ENCODE results near the gene SAPCD1. TPM values are rescaled to one million over a fixed set of nuclear protein-coding genes. Genes with fewer than 3 reads are reported as not detected.

SAPCD1 gene
- polyA plus RNA-seq (2014; cell fraction: cytosol; rRNA removed), result 1.3 and 2.3 TPM in 2 replicates
- polyA plus RNA-seq (2014; cell fraction: nucleus; rRNA removed), result 35.2 and 55.1 TPM in 2 replicates

DNA sequence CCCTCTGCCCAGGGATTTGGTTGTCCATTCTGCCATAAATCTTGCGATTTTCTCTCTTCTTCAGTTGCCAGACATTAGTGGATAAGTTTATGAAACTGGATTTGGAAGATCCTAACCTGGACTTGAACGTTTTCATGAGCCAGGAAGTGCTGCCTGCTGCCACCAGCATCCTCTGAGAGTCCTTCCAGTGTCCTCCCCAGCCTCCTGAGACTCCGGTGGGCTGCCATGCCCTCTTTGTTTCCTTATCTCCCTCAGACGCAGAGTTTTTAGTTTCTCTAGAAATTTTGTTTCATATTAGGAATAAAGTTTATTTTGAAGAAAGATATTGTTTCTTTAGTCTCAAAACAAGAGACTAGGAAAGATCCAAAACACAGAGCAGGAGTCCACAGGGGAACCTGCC lies at the start of gene SAPCD1:
SAPCD1 (plus strand) TSS at position 301 of the 400 bp plus-strand sequence. CDS start 399 bp downstream, outside the sequence.
- DNase-seq (ENCODE audit: low spot score), result no peak

DNA sequence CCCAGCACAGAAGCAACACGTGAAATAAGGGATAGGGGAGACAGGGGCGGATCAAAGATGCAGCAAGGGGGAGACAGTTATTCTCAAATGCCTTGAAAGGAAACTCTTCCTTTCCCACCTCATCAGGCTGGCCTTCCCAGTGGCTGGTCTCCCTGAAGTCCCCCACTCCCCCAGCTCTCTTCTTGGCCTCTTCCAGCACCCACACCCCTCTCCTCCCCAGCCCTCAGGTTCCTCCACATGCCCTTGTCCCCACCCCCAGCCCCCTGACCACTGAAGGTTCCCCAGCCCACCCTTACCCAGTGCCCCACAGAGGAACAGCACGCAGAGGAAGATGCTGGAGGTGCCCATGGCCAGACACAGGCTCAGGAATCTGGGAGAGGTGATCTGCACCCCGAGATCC lies 49.0 kb upstream of the SAPCD1 start:
- no peak for DNase-seq (ENCODE audit: low spot score)

DNA sequence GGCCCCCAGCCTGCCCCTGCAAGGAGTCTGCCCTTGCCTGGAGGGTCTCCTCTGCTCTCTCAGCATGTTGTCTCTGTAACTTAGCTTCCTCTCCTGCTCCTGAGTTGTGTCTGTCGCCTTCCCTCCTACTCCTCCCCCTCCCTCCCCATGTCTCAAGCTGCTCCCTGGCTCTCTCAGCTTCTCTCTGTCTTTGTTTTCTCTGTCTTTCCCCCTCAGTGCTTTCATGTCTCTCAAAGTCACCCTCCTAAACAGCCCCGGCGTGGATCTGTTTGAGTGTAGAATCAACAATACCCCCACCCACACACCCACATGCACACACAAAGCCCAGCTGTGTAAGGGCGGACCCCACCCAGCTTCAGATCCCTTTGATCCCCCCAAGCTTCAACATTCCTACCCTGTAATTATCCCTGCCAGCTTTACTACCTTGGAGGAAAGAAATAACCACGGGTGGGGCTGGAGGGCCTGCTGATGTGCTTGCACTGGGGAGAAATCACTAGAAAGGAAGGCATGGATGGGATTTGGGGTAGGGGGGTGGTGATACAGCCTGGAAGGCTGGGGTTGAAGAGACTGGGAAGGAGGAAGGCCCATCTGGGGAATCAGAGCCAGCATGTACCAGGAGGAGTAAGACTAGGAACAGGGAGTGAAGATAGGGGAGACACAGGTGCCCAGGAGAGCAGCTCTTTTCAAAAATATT lies 48.3 kb upstream of the SAPCD1 start:
- DNase-seq (ENCODE audit: low spot score), result no peak

DNA sequence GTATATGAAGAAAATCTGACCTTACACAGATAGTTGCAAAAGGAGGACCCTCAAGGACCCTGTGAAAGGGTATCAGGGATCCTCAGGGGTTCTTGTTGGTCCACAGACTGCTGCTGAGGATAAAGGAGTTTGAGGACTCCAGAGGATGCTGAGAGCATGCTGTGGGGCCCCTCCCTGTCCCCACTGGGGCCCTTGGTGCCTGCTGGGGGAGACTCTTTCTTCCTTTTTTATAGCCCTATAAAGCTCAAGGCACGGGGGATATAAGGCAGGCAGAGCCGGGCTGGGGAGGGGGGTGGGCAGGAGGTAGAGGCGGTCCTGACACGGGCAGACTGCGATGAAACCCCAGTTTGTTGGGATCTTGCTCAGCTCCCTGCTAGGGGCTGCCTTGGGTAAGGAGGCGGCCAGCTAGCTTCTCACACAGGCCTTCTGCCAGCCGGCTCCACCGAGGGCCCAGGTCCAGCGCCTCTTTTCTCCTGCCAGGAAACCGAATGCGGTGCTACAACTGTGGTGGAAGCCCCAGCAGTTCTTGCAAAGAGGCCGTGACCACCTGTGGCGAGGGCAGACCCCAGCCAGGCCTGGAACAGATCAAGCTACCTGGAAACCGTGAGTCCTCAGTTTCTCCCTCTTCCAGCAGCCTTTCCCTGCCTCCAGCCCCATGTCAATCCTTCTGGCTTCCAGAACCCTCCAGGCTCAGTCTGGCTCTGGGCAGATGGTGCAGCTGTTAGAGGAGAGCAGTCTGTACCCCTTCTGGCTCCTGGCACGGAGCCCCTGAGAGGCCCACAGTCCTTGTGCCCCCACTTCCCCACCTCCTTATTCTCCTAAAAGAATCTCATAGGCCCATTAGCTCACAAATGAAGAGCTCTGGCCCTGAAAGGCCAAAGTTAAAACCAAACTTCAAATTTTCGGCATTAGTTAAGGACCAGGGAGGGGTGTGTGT lies 47.2 kb upstream of the SAPCD1 start, which contains the start of gene LY6G6D:
LY6G6D (plus strand) TSS at position 327 of the 937 bp plus-strand sequence; CDS start at position 335, 8 bp downstream.
- no peak for DNase-seq (ENCODE audit: low spot score)

DNA sequence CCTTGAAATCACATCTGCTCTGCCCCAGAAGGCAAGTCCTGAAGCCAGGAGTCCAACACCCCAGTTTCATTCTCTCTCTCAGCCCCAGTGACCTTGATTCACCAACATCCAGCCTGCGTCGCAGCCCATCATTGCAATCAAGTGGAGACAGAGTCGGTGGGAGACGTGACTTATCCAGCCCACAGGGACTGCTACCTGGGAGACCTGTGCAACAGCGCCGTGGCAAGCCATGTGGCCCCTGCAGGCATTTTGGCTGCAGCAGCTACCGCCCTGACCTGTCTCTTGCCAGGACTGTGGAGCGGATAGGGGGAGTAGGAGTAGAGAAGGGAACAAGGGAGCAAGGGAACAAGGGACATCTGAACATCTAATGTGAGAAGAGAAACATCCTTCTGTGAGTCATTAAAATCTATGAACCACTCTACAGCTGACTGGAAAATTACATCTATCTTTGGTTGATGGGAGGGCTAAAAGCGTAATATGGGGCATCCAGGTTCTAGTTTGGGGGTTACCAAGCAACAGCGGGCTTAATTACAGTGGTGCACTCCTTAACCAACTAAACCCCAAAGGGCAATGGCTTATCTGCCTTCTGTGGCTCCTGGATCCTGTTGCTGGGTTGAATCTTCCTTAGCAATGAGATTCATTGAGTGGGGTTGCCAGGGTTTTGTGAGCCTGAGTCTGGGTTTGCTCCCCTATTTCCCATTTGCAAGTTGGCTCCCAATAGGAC lies 44.8 kb upstream of the SAPCD1 start:
- DNase-seq (ENCODE audit: low spot score), result peak; percentile 45

DNA sequence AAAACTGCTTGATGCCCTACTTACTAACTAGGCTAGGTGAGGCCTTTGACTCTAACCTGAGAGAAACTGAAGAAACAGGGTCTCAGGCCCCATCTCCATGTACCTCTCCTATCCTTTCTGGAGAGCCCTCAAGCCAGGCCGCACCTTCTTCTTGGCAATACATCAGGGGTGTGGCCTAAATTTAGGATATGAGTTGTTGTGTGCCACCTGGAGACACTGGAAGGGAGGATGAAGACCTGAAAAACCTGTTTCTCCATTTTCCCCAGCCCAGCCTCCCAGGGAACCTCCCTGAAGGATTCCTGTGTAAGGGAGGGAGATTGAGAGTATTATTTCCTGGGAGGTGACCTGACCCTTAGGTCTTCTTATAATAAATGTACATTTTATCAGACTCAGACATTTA lies 44.2 kb upstream of the SAPCD1 start:
- no peak for DNase-seq (ENCODE audit: low spot score)

DNA sequence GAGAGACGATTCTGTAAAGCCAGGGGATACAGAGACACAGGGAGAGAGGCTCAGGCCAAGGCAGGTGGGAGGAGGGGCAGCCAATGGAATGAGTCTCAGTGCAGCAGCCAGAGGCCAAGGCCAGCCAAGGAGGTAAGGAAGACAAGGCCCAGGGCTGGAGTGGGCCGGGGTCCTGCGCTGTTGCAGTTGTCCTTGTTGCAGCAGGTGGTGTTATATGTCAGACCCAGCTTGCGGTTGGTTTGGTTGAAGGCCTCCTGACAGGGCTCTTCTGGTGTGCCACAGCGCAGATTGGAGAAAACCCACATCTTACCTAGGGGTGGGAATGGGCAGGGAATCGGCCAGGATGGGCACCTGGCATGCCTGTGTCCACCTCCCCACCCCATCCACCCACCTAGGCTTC lies 43.5 kb upstream of the SAPCD1 start:
- no peak for DNase-seq (ENCODE audit: low spot score)

DNA sequence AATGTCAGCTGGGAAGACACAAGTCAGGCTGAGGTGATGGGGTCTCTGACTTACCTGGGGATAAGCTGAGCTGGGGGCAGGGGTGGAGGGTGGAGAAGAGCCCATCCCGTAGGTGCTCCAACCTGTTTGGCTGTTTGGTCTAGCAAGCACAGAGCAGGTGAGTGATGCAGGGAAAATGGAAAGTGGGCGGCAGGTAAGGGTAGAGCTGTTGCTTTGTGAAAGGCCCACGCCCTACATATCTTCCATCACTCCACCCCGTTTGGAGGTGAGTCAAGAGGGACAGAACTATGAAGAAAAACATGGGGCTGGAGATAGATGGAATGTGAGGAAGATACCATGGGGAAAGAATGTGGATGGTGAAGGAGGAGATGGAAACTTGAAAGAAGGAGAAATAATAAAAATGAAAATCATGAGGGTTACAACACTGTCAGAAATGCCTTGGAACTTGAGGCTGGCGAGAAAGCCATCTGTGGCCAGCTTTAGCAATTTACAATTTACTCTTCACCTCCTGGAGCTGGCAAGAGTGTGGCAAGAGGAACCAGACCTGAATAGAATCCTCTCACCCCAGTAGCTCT lies 42.2 kb upstream of the SAPCD1 start:
- no peak for DNase-seq (ENCODE audit: low spot score)

DNA sequence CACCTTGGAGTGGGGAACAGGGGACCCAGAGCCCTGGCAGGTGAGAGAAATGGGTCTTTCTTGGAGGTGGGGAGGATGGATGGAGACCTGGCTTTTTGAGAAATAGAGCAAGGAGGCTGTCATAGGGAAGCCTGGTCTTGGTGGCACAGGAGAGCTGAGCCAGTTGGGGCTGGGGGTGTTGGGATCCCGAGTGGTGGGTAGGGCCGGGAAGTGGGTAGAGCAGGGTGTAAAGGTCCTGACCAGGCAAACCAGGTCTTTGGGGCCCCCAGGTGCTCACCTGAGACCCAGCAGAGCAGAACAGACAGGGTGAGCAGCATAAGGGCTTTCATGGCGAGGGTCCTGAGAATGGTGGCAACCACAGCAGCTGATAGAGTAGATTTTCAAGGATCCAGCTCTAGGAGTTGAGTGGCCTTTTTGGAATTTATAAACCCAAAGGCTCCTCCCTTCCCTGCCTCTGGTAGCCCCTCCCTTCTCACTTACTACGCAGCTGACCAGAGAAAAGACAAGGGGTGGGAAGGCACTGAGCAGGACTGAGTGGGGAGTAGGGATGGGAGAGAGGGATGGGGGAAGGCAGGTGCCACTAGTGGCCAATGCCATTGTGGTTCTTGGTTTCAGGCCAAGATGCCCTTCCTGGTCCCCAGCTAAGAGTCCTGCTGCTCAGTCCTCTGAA lies 41.0 kb upstream of the SAPCD1 start, which contains the start of gene LY6G6C:
LY6G6C (minus strand) TSS at position 396 of the 670 bp plus-strand sequence; CDS start at position 329, 67 bp downstream.
- no peak for DNase-seq (ENCODE audit: low spot score)

DNA sequence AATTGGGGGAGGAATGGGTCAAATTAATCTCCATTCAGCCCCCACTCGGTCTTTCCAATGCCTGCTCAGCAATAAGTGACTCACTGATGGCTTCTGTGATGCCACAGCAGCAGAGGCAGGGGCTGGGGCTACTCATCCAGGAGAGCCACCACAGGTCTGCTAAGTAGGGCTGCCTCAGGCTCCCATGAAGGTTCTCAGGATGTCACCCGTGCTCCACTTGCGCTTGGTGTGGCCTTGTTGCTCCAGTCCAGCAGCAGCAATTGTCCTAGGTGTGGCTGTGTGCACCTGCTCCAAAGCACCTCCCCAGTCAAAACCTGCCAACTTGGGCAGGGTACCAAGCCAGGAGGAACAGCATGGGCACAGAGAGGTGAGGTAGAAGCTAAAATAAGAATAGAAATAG lies 40.3 kb upstream of the SAPCD1 start:
- DNase-seq (ENCODE audit: low spot score), result no peak

DNA sequence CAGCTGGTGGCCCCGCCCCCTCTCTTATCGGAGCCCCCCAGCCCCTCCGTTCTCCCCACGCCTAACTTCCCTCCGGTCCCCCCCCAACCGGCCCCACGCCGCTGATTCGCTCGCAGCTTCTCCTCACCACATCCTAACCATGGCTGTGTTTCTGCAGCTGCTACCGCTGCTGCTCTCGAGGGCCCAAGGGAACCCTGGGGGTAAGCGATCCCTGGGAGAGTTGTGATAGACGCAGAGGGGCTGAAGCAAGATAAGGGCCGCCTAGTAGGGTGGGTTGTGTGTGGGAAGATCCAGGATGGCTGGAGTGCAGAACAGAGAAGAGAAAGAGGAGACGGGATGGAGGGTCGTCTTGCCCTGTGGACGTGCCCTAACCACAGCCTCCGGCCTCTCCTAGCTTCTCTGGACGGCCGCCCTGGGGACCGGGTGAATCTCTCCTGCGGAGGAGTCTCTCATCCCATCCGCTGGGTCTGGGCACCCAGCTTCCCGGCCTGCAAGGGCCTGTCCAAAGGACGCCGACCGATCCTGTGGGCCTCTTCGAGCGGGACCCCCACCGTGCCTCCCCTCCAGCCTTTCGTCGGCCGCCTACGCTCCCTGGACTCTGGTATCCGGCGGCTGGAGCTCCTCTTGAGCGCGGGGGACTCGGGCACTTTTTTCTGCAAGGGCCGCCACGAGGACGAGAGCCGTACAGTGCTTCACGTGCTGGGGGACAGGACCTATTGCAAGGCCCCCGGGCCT lies 39.0 kb upstream of the SAPCD1 start, which contains the start of gene MPIG6B:
MPIG6B (plus strand) TSS at position 129 of the 735 bp plus-strand sequence; CDS start at position 140, 11 bp downstream.
- DNase-seq (ENCODE audit: low spot score), result no peak

DNA sequence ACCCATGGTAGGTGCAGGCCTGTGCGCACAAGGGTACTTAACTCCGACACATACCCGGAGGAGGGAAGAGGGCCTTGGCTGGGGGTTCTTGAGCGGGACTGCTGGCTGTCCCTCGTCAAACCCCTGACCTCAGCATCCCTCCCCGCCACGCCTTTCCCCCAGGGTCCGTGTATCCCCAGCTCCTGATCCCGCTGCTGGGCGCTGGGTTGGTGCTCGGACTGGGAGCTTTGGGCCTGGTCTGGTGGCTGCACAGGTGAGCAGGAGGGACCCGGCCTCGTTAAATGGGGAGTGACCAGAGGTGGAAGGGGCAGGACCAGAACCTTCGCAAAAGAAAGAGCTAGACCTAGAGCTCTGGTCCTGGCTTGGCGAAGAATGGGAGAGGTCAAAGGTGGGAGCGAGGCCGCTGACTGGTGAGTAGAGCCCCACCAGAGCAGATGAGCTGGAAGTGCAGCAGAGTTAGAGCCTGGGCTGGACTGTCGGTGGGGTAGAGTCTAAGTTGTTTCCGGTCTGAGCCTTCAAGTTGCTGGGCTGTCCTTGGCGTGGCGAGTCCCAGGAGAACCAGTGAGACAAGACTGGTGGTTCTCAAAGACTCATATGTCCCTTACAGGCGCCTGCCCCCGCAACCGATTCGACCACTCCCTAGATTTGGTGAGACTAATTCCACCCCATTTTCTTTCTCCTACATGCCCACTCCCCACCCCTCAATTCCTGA lies 38.3 kb upstream of the SAPCD1 start:
- DNase-seq (ENCODE audit: low spot score), result no peak

DNA sequence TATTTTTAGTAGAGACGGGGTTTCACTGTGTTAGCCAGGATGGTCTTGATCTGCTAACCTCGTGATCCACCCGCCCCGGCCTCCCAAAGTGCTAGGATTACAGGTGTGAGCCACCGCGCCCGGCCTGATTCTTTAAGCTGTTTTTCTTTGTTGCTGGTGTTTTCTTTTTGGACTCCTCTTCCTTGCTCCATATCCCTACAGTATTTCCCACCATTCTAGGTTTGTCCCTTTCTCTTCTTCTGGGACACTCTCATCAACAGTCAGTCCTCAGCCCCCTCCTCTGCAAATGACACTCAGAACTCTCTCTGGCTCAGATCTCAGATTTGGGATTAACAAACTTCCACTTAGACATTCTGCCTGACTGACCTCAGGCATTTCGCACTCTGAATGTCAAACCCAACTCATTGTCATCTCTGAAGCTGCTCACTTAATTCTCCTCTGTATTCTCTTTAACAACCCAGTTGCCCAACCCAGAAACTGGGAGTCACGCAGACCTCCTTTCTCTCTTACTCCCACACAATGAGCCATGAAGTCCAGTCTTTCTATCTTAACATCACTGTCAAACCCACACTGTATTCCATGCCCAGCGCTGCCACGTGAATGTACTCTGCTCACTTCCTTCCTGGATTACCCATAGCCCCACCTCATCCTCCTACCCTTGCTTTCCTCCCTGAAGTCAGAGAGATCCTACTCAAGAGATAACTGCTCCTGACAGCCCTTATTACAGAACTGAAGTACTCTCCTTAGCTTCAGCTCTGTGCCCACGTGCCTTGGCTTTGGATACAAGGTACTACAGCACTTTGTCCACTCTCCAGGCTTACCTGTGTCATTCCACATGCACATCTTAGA lies 36.7 kb upstream of the SAPCD1 start:
- no peak for DNase-seq (ENCODE audit: low spot score)

DNA sequence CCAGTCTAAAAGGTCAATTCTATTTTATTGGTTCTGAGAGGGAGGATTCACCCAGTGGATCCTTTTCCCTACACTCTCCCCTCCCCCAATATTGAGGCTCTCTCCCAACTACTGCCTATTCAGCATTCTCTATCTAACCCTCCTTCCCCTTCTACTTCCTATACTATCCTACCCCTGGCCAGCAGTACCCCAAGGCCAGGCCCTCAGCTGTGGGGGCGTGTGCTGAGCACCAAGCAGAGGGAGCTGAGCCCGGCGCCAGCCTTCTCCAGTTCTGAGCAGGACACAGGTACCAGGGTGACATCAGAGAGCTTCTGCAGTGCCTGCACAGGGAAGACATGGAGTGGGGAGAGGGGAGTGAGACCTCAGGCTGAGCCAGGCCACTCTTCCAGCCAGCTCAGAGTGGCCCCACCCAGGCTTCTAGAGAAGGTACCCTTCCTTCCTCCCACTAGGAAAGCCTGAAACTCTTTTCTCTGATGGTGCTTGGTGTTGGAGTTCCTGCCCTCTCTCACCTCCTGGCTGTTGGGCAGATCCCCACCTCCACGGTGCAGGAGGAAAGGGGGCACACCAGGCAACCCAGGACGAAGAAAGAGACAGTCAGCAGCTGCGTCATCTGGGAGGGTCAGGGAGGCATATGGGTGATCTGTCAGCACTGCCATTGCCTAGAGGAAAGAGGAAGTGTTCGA lies 35.3 kb upstream of the SAPCD1 start:
- DNase-seq (ENCODE audit: low spot score), result no peak

DNA sequence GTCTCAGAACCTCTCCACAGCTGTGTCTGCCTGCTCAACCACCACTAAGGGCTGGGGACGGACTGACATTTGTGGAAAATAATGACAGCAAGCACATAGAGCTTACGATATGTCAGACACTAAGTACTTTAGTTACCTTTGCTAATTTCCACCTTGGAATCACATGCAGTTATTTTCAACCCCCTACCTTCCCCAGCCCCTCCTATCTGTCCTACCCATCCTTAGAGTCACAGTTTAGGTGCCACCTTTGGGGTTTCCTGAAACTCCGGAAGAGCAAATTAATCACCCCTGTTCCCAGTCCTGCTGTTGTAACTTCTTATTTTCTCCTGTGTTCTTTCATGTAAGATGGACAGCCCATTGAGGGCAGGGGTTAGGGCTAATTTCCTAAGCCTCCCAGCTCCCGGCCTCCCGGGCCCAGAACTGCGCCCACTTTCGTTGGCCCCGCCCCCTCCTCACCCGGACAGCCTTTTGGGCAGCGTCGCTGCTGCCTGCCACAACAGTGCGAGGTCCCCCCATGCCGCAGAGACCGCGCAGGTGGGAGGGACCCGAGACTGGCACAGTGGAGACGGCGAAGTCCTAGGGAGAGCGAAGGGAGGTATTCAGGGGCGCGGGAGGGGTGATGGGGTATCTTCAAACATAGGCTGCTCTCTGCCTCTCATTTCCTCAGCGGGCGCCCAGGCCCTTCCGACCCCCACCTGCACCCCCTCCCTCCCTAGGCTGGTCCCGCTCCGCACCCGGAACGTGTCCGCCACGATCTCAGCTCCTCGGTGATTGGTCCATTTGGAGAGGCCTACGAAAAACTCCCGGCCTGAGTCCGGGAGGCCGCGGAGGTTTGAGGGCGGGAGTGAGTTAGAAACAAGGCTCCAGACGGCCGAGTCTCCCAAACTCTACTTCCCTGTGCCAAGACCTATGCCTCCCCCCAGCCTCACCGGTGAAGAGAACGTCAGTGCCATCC lies 34.5 kb upstream of the SAPCD1 start:
- no peak for DNase-seq (ENCODE audit: low spot score)

DNA sequence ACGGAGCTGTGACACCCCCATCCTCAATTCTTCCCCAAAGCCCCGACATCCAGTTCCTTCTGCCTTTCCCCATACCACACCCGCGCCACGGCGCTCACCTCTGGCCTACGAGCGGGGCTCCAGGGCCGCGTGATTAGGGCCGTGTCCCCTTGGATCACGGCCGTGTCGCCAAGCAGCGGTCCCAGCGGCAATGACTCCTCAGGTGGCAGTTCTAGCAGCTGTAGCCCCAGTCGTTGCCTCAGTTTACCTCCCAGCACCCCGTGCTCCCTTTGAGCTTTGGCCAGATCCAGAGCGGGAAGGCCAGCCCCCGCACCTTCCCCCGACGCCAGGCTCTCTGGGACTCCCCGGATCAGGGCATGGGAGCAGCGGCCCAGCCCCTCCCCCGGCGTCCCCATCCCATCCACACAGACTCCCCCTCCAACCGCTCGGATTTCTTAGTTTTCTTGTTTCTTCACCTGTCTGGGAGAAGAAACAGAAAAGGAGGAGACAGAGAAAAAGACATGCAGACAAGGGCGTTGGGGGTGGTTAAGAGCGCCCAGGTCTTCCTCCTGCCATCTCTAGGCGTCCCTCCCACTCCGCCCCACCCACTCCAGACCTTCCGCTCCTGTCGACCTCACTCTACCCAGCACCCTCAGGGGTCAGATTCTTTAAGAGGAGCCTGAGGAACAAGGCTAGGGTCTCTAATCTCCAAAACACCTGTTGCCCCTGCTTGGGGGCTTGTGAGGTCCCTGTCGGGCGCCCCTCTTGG lies 33.5 kb upstream of the SAPCD1 start, which contains the start of gene DDAH2:
DDAH2 (minus strand) TSS at position 533 of the 748 bp plus-strand sequence; CDS start at position 395, 138 bp downstream.
- DNase-seq (ENCODE audit: low spot score), result no peak

Data from SK-N-DZ (cell line).